H1 (cell line): ENCODE data around the gene TMA7B. TPM values are rescaled to one million over a fixed set of nuclear protein-coding genes. Genes with fewer than 3 reads are reported as not detected.

Experiments used
- CTCF ChIA-PET: fragments of 300-600 bp; sonication (Branson Sonifier 250); formaldehyde crosslinking; loops from one replicate; lab custom pipeline; 2021; ENCODE audit not compliant: partially characterized antibody; lab: Charles Lee
- POLR2A ChIA-PET: fragments of 300-600 bp; sonication (Branson Sonifier 250); formaldehyde crosslinking; loops from one replicate; lab custom pipeline; 2021; ENCODE audit warnings: inconsistent platforms; ENCODE audit not compliant: partially characterized antibody; lab: Charles Lee
- DNase-seq, 2 experiments: peaks; one replicate each; pipeline versions ENCODE4 v3.0.0 to v3.0.0-alpha.2; 2010 to 2022; ENCODE audit warnings: low spot score in 2 of 2, low read depth in 1 of 2, mixed read lengths in 1 of 2
- FAIRE-seq: peaks from 2 replicates; lab custom pipeline; 2011; peaks lifted over from hg19 to GRCh38; lab: Jason Lieb, UNC
- H2AFZ ChIP-seq: 2 replicates; pipeline ENCODE4 v1.8.1; 2012; ENCODE audit warnings: low read length, inconsistent platforms
- H2AK5ac ChIP-seq: 2 replicates; pipeline ENCODE4 v1.6.1; 2013; ENCODE audit warnings: low read depth, low read length
- H2BK120ac ChIP-seq: replicated peaks from 2 replicates; pipeline ENCODE3; 2013; ENCODE audit warnings: low read depth, low read length, inconsistent platforms
- H2BK12ac ChIP-seq: 2 replicates; pipeline ENCODE4 v1.6.1; 2013; ENCODE audit warnings: low read depth, low read length
- H2BK15ac ChIP-seq: 2 replicates; pipeline ENCODE4 v1.6.1; 2013; ENCODE audit warnings: low read length
- H2BK20ac ChIP-seq: 2 replicates; pipeline ENCODE4 v1.6.1; 2013; ENCODE audit warnings: low read length
- H2BK5ac ChIP-seq: 2 replicates; pipeline ENCODE4 v1.6.1; 2013; ENCODE audit warnings: low read depth, low read length
- H3K14ac ChIP-seq: 2 replicates; pipeline ENCODE4 v1.6.1; 2013; ENCODE audit warnings: inconsistent platforms; ENCODE audit not compliant: insufficient read length
- H3K18ac ChIP-seq: 2 replicates; pipeline ENCODE4 v1.6.1; 2013; ENCODE audit warnings: low read length; ENCODE audit errors: extremely low read depth
- H3K23ac ChIP-seq: 2 replicates; pipeline ENCODE4 v1.6.1; 2013; ENCODE audit warnings: inconsistent platforms; ENCODE audit not compliant: insufficient read length
- H3K23me2 ChIP-seq: 2 replicates; pipeline ENCODE4 v1.6.1; 2013; ENCODE audit warnings: low read depth, low read length
- H3K27ac ChIP-seq: 2 replicates; pipeline ENCODE4 v1.6.1; 2011; ENCODE audit warnings: low read depth, low read length, inconsistent platforms
- H3K27me3 ChIP-seq, 4 experiments: replicated peaks in 1 of 4; 1 replicate in 1 of 4; 2 replicates in 3 of 4; pipeline versions ENCODE4 v1.6.1 to v1.8.1; 2011 to 2013; ENCODE audit warnings: low read length in 3 of 4, mild to moderate bottlenecking in 3 of 4, inconsistent platforms in 2 of 4, mixed read lengths in 2 of 4, moderate library complexity in 1 of 4; ENCODE audit not compliant: control insufficient read depth in 3 of 4, insufficient read depth in 3 of 4; ENCODE audit errors: extremely low read depth in 1 of 4
- H3K36me3 ChIP-seq, 4 experiments: 2 replicates each; pipeline versions ENCODE4 v1.6.1 to v1.8.1; 2011 to 2013; ENCODE audit warnings: mild to moderate bottlenecking in 4 of 4, low read length in 3 of 4, moderate library complexity in 2 of 4, control low read depth in 1 of 4, inconsistent platforms in 1 of 4; ENCODE audit not compliant: insufficient read depth in 4 of 4, control insufficient read depth in 2 of 4
- H3K4ac ChIP-seq: replicated peaks from 2 replicates; pipeline ENCODE3; 2013; ENCODE audit warnings: low read length, low read depth, mixed read lengths, inconsistent platforms; ENCODE audit not compliant: insufficient read length
- H3K4me1 ChIP-seq, 4 experiments: replicated peaks in 1 of 4; 1 replicate in 1 of 4; 2 replicates in 3 of 4; pipeline versions ENCODE4 v1.6.1 to v1.8.1; 2011 to 2013; ENCODE audit warnings: low read length in 3 of 4, inconsistent platforms in 2 of 4, mixed read lengths in 1 of 4; ENCODE audit not compliant: insufficient read depth in 4 of 4, control insufficient read depth in 3 of 4
- H3K4me2 ChIP-seq, 2 experiments: 2 replicates each; pipeline versions ENCODE4 v1.6.1 to v1.8.1; 2011 to 2013; ENCODE audit warnings: low read depth in 2 of 2, low read length in 2 of 2, control low read depth in 1 of 2, inconsistent platforms in 1 of 2, mild to moderate bottlenecking in 1 of 2; ENCODE audit not compliant: insufficient read depth in 1 of 2
- H3K4me3 ChIP-seq, 4 experiments: fragments of 200-600, 300-600 bp in 1 of 4; sonication (generic), shearing (Covaris generic), sonication (Bioruptor Twin) in 1 of 4; 2 replicates each; pipeline versions ENCODE4 v1.5.1 to v1.8.1; 2011 to 2016; ENCODE audit warnings: low read length in 4 of 4, low read depth in 3 of 4, control low read depth in 2 of 4, inconsistent platforms in 2 of 4, mild to moderate bottlenecking in 2 of 4, mixed read lengths in 1 of 4, moderate library complexity in 1 of 4; ENCODE audit not compliant: insufficient read depth in 2 of 4; ENCODE audit errors: extremely low read depth in 1 of 4
- H3K56ac ChIP-seq: replicated peaks from 2 replicates; pipeline ENCODE3; 2013; ENCODE audit warnings: low read depth, mild to moderate bottlenecking, mixed read lengths, low read length, inconsistent platforms; ENCODE audit not compliant: insufficient read length
- H3K79me1 ChIP-seq: 2 replicates; pipeline ENCODE4 v1.6.1; 2013; ENCODE audit warnings: low read depth, low read length, control low read depth
- H3K79me2 ChIP-seq, 2 experiments: 2 replicates each; pipeline versions ENCODE4 v1.6.1 to v1.8.1; 2012 to 2013; ENCODE audit warnings: low read length in 2 of 2, mild to moderate bottlenecking in 2 of 2, inconsistent platforms in 1 of 2; ENCODE audit not compliant: insufficient read depth in 2 of 2, control insufficient read depth in 1 of 2
- H3K9ac ChIP-seq, 4 experiments: replicated peaks in 1 of 4; 1 replicate in 1 of 4; 2 replicates in 3 of 4; pipeline versions ENCODE4 v1.6.1 to v1.8.1; 2011 to 2013; ENCODE audit warnings: low read depth in 3 of 4, low read length in 3 of 4, control low read depth in 2 of 4, mild to moderate bottlenecking in 2 of 4, moderate library complexity in 2 of 4, inconsistent platforms in 1 of 4; ENCODE audit errors: extremely low read depth in 1 of 4
- H3K9me3 ChIP-seq, 2 experiments: 2 replicates each; pipeline versions ENCODE4 v1.6.1 to v1.8.1; 2012 to 2013; ENCODE audit warnings: mild to moderate bottlenecking in 2 of 2, moderate library complexity in 2 of 2, control low read depth in 1 of 2, inconsistent platforms in 1 of 2, low read depth in 1 of 2, low read length in 1 of 2, mixed read lengths in 1 of 2; ENCODE audit not compliant: insufficient read depth in 2 of 2
- H4K20me1 ChIP-seq, 2 experiments: replicated peaks in 1 of 2; 2 replicates each; pipeline versions ENCODE3 to v1.8.1; 2011 to 2013; ENCODE audit warnings: inconsistent platforms in 2 of 2, low read length in 2 of 2, mild to moderate bottlenecking in 1 of 2; ENCODE audit not compliant: insufficient read depth in 2 of 2, control insufficient read depth in 1 of 2
- H4K5ac ChIP-seq: 2 replicates; pipeline ENCODE4 v1.6.1; 2013; ENCODE audit warnings: low read length, low read depth, mixed read lengths, inconsistent platforms; ENCODE audit not compliant: insufficient read length
- H4K8ac ChIP-seq: 2 replicates; pipeline ENCODE4 v1.8.0; 2013; ENCODE audit warnings: mild to moderate bottlenecking, moderate library complexity, low read length, inconsistent platforms; ENCODE audit not compliant: insufficient read depth; ENCODE audit errors: extremely low read depth
- H4K91ac ChIP-seq: replicated peaks from 2 replicates; pipeline ENCODE3; 2013; ENCODE audit warnings: low read length, mixed read lengths, inconsistent platforms; ENCODE audit not compliant: insufficient read length
- BCL11A ChIP-seq, 2 experiments: IDR thresholded peaks; one replicate each; pipeline ENCODE4 v1.6.1; 2011; ENCODE audit warnings: low read depth in 2 of 2, low read length in 2 of 2, mild to moderate bottlenecking in 2 of 2
- MAFK ChIP-seq: IDR thresholded peaks from 2 replicates; pipeline ENCODE4 v1.6.1; 2012; ENCODE audit warnings: low read depth, mild to moderate bottlenecking, improper control_type of control experiment, low read length
- POLR2AphosphoS5 ChIP-seq: IDR thresholded peaks from 2 replicates; pipeline ENCODE4 v1.6.1; 2011; ENCODE audit warnings: low read depth, low read length
- RFX5 ChIP-seq: IDR thresholded peaks from 2 replicates; pipeline ENCODE4 v1.6.1; 2011; ENCODE audit warnings: low read depth, low read length, improper control_type of control experiment, borderline replicate concordance
- SAP30 ChIP-seq: fragments of 300-600 bp; sonication (generic); IDR thresholded peaks from 2 replicates; pipeline ENCODE4 v1.7.1; 2012; ENCODE audit warnings: low read length, moderate library complexity, mild to moderate bottlenecking, inconsistent platforms; ENCODE audit not compliant: insufficient read depth, insufficient replicate concordance
- TCF12 ChIP-seq: IDR thresholded peaks from 2 replicates; pipeline ENCODE4 v1.6.1; 2011; ENCODE audit warnings: low read depth, mild to moderate bottlenecking, low read length
- USF2 ChIP-seq: IDR thresholded peaks from 2 replicates; pipeline ENCODE4 v1.6.1; 2011; ENCODE audit warnings: low read length, improper control_type of control experiment
- WGBS, 2 experiments: shearing (Covaris generic) in 1 of 2; methylation state at CpG; one replicate each; pipeline versions ENCODE4 v1.1.6 to v1.1.7; 2013 to 2015; ENCODE audit warnings: low lambda C conversion rate in 2 of 2, mixed read lengths in 2 of 2, inconsistent platforms in 1 of 2, low coverage in 1 of 2, missing lambda C conversion rate in 1 of 2; ENCODE audit not compliant: insufficient replicate concordance in 2 of 2, insufficient coverage in 1 of 2, insufficient read length in 1 of 2; ENCODE audit errors: extremely low coverage in 1 of 2, missing lambda C conversion rate in 1 of 2; 5-methylcytosine and 5-hydroxymethylcytosine counted together
- polyA plus RNA-seq, 7 experiments: library from polyadenylated mRNA; depleted of rRNA in 3 of 7; stranded (reverse) in 5 of 7; unstranded in 2 of 7; fragments of >200 nt in 5 of 7; fragments of 200-250 nt in 2 of 7; gene quantifications; 1 replicate in 5 of 7; 2 replicates in 1 of 7; 4 replicates in 1 of 7; pipeline versions ENCODE4 v1.2.1 to v1.2.3, GENCODE V29; 2011 to 2013; ENCODE audit warnings: missing spikeins in 2 of 7, mixed read lengths in 2 of 7
- total RNA-seq: library from RNA; stranded (reverse); fragmentation: NEBNext Ultra II Directional; extraction: Animal tissue kit (Norgen Biotek cat#: 25700); gene quantifications from 2 replicates; pipeline ENCODE4 v1.2.1, GENCODE V29; 2021

Gene TMA7B
- total and polyA plus RNA-seq, 2 of the 8 experiments (the other 6 are each of a cell fraction or from before 2014, with no cell fraction given) = not detected

DNA sequence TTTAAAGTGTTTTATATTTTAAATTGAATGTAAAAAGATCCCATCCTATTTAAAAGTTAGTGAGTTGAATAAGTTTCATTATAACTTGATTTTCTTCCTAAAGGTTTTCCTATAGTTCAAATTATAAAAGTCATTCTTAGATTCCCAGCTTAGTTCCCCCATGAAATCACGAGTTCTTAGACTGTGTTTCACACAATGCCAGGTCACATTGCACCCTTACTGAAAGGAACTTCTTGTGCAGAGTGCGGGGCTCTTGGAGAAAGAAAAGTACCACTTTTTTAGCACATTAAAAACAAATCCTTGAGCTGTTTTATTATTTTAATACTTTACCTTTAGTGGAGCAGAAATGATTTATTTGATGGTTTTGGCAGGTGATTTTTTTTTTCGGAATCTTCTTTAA, 43.7 kb upstream of the TMA7B start:
- no peak overlapping the region for H2BK5ac ChIP-seq
- FAIRE-seq = no peak

More for the DNA sequence above, 43.7 kb upstream of the TMA7B start:
- TF ChIP-seq POLR2AphosphoS5 = no peak
- no peak for TF ChIP-seq SAP30
- no peak for TF ChIP-seq TCF12
- no peak for TF ChIP-seq USF2
- no peak for TF ChIP-seq RFX5
- TF ChIP-seq BCL11A (IDR thresholded peaks at IDR 0.05; ENCODE audit: low read depth in 2 of 2, low read length in 2 of 2) = no peak
- TF ChIP-seq MAFK = no peak
- TF ChIP-seq, all 59 proteins: peak for 0
- Histone ChIP-seq H3K56ac (no peak overlapping the region), H2BK15ac (no peak overlapping the region), H3K23ac (no peak overlapping the region), H2BK20ac (no peak overlapping the region), H3K4me2 (no peak overlapping the region), H2BK12ac (no peak overlapping the region), H3K18ac (no peak overlapping the region), H3K9me3 (no peaks in the 10 kb centered on the region), H4K5ac (no peak overlapping the region), H3K4me3 (no peak overlapping the region), H3K27me3 (no peaks in the 10 kb centered on the region), H3K4me1 (peaks cover 0 to 10% (median 3%) of the 10 kb centered on the region in 4 experiments; a peak in 6 of 7 replicates), H3K4ac (no peak overlapping the region), H2AK5ac (no peak overlapping the region), H3K23me2 (no peaks in the 10 kb centered on the region), H4K20me1 (no peaks in the 10 kb centered on the region), H3K79me1 (no peaks in the 10 kb centered on the region), H4K91ac (no peak overlapping the region), H2BK120ac (no peak overlapping the region), H3K14ac (no peak overlapping the region), H3K79me2 (no peaks in the 10 kb centered on the region), H3K9ac (no peak overlapping the region), H2AFZ (no peak overlapping the region), H3K36me3 (no peaks in the 10 kb centered on the region), H3K27ac (no peak overlapping the region), H4K8ac (no peak overlapping the region)
- CTCF ChIA-PET = interaction anchor here (0.6 to 1.9 kb wide), 9 partner anchors 9 to 119 kb away, joined by 3 to 5 read pairs (median 4); no protein-coding TSS in a partner anchor
- POLR2A ChIA-PET = interaction anchor here (0.6 to 1.3 kb wide), 3 partner anchors 81 to 425 kb away, joined by 3 read pairs; no protein-coding TSS in a partner anchor
- DNase-seq = no peak
- WGBS, 2 experiments = 90% methylated on average over 3 of the region's 3 CpGs; no CpG with 5 or more reads in 1 of the 2 experiments
